NCI-H1694 treated with DMSO at 0.1 percent for 48 hours (cell line): Measurements from ENCODE around the gene CPT1C.

Experiments used
- DNase-seq: peaks from one replicate; lab custom pipeline; 2025; lab: John Stamatoyannopoulos, UW

The CPT1C gene

DNA sequence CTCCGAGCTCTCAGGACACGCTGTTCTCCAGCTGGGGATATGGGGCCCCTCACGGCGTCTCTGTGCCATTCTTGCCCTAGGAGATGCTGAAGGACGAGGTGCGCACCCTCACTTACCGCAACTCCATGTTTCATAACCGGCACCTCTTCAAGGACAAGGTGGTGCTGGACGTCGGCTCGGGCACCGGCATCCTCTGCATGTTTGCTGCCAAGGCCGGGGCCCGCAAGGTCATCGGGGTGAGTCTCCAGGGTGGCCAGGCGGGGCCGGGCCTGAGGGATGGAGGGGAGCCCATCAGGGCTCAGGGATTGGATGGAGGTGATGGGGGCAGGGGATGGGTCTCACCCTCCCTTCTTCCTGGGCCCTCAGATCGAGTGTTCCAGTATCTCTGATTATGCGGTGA, 9.1 kb upstream of the CPT1C start:
- no peak for DNase-seq

- DNase-seq = no peak
Observed at GRCh38 chr19:49682274-49682673, 8.6 kb upstream of the CPT1C start.

GRCh38 chr19:49683814-49684250, 7.1 kb upstream of the CPT1C start:
- DNase-seq = no peak

DNA sequence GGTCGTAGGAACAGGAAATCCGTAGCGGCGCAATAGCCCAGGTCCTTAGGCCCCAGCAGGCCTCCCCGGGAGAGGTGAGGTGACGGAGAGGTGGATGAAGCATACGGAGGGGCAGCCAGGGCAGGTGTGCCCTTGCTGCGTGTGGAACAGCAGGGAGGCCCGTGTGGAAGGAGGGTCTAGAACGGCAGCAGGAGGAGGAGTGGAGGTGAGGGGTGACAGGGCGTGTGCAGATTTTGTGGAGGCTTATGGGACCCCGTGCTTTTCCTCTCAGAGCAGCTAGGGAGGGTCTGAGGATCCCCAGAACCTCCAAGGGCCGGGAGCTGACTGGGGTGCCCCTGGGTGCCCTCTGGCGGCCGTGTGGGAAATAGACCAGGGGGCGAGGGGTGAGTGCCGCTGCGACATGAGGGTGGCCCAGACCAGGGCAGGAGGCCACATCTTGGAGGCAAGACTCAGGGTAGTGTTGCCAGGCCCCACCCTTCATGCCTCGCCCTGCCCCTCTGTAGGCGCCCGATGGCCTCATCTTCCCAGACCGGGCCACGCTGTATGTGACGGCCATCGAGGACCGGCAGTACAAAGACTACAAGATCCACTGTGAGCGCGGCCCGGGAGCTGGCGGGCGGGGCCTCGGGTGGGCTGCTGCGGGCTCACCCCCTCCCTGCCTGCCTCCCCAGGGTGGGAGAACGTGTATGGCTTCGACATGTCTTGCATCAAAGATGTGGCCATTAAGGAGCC, 6.5 kb upstream of the CPT1C start:
- no peak for DNase-seq

GRCh38 chr19:49684983-49685553, 5.8 kb upstream of the CPT1C start:
- DNase-seq = no peak

- no peak for DNase-seq
Observed at GRCh38 chr19:49685845-49686332, 5.0 kb upstream of the CPT1C start.

GRCh38 chr19:49686503-49687088, 4.3 kb upstream of the CPT1C start:
- DNase-seq = no peak

DNA sequence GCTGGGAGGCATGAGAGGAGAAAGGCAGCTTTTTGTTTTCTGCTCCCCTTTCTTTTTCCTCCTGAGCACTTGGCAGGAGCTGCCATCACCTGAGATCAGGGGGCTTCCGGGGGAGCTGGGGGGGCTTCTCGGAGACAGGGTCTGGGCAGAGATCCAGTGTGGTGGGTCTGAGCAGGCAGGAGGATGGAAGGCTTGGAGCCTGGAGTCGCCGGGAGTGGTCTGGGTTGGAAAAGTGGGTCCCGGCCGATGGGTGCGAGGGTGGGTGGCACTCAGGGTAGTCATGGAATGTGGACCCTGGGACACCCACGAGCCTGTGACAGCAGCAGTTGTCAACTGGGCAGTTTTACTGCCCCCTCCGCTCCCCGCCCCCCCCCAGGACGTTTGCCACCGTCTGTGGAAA, 3.8 kb upstream of the CPT1C start:
- DNase-seq = no peak

GRCh38 chr19:49687566-49688316, 3.2 kb upstream of the CPT1C start:
- no peak for DNase-seq

DNA sequence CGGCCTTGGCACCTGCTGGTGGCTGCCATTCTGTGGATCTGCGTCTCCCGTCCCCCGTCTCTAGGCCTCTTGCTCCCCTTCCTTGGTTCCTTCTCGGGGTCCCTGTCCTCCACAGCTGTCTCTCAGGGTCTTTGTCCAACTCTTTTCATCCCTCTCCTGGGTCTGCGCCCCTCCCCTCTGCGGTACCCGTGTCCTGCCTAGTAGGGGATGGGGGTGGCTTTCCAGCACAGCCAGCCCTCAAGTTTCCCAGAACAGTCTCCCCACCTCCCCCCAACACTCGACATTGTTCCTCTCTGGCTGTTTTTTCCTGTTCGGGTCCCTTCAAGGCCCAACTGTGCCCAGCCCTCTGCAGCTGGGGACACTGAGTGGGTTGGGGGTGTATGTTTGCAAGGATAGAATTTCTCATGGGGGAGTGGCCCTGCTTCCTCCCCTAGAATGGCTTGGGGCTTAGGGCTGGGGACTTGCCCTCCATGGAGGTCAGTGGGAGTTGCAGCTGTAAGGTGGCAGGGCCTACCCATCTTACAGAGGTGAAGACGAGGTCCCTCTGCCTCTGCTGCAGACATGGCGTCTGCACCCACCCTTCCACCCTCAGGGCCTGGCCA, 2.3 kb upstream of the CPT1C start:
- DNase-seq = no peak

- DNase-seq = peak; percentile 61
Observed at GRCh38 chr19:49689133-49690078, 1.5 kb upstream of the CPT1C start, which contains the start of gene ADM5. Gene ADM5 (plus strand): TSS chr19:49689594. CDS start chr19:49689838, 244 bp downstream.

- peak; percentile 48 for DNase-seq
Observed at GRCh38 chr19:49690079-49690655, 749 bp upstream of the CPT1C start.

DNA sequence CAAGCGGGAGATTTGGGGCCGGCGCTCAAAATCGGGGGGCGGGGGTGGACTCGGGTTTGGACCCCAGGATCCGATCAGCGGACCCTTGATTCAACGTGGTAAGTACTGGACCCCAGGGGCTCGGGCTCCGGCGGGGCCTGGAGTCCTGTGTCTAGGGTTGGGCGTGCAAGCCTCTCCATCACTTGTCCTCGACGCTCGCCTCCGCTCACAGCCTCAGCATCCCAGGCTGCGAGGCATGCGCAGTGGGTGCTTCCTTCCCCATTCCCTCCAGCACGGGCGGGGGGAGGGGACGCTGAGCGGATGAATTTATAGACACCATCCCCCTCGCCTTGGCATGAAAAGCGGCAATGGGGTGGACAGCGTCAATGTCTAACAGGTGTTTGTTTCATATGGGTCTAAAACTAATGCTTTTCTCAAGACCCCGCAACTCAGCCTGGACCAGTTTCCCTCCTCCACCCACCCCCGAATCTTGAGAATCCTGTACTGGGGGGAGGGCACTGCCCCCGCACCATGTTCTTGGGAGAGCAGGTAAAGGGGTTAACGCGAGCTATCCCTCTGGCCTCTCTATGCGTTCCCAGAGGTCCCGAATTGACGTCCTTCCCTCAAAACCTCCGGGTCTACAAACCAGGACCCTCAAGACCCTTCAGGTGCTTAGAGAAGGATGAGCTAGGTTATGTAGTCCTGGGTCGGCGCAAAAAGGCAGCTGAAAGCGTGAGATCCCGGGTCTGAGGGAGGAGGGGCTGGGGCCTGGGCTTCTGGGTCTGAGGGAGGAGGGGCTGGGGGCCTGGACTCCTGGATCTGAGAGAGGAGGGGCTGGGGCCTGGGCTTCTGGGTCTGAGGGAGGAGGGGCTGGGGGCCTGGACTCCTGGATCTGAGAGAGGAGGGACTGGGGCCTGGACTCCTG, 579 bp downstream of the CPT1C start:
- peak; percentile 79 for DNase-seq

DNA sequence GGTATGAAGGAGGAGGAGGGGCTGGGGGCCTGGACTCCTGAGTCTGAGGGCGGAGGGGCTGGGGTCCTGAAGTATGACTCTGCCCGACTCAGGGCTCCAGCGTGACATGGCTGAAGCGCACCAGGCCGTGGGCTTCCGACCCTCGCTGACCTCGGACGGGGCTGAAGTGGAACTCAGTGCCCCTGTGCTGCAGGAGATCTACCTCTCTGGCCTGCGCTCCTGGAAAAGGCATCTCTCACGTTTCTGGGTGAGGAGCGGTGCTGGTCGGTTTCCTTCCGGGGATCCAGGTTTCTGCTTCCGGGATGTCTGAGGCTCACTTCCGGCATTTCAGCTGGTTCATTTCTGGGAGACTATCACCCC, 1.2 kb downstream of the CPT1C start:
- no peak for DNase-seq

DNA sequence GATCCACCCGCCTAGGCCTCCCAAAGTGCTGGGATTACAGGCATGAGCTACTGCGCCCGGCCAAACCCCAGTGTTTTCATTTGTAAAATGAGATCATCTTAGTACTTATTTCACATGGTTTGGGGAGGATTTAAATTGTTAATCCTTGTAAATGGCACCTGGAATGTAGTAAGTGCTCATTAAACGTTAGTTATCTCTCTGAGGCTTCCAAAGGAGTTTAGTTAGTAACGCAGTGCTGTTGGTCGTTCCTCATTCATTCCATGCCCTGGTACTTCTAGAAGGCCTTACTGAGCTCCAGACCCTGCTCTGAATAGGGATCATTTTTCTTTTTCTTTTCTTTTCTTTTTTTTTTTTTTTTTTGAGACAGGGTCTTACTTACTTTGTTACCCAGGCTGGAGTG, 5.2 kb downstream of the CPT1C start:
- no peak for DNase-seq

GRCh38 chr19:49696865-49697264, 5.9 kb downstream of the CPT1C start:
- DNase-seq = no peak

DNA sequence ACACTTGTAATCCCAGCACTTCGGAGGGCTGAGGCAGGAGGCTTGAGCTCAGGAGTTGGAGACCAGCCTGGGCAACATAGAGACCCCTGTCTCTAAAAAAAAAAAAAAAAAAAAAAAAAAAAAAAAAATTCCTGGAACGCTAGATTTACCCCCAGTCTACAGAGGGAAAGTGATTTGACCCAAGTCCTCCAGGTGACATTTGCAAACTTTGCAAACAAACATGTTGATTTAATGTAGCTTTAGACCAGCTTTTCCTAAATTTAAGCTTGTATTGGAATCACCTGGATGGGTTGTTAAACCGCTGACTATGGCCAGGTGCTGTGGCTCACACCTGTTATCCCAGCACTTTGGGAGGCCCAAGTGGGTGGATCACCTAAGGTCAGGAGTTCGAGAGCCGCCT, 8.4 kb downstream of the CPT1C start:
- DNase-seq = no peak

- no peak for DNase-seq
Observed at GRCh38 chr19:49700563-49700962, 9.6 kb downstream of the CPT1C start.

DNA sequence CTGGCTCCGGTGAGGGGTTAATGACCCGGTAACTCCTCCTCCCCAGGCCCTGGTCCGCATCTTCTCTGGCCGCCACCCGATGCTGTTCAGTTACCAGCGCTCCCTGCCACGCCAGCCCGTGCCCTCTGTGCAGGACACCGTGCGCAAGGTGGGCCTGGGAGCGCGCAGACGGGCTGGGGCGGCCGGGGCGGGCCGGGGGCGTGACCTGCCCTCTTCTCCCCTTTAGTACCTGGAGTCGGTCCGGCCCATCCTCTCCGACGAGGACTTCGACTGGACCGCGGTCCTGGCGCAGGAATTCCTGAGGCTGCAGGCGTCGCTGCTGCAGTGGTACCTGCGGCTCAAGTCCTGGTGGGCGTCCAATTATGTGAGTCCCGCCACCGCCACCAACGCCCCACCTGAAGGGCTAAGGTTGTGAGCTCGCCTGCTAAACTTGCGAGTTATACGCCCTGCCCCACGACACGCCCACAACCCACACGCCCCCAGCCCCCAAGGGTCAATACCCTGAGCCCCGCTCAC, 10.4 kb downstream of the CPT1C start:
- no peak for DNase-seq
